HG03575 (cell line): ENCODE results near the gene SLC7A5.
"Not testable (repeated sequence)": the region's sequence is repeated elsewhere in the genome, so short reads cannot be mapped to it uniquely, and the experiment has no call there.

Experiments
- ATAC-seq: cut with Tn5 transposase; IDR thresholded peaks from one replicate; pipeline ENCODE4 v1.9.1; 2021; ENCODE audit not compliant: unreplicated experiment, insufficient number of reproducible peaks, low FRiP score; ENCODE audit errors: extremely low read depth

The SLC7A5 gene

DNA sequence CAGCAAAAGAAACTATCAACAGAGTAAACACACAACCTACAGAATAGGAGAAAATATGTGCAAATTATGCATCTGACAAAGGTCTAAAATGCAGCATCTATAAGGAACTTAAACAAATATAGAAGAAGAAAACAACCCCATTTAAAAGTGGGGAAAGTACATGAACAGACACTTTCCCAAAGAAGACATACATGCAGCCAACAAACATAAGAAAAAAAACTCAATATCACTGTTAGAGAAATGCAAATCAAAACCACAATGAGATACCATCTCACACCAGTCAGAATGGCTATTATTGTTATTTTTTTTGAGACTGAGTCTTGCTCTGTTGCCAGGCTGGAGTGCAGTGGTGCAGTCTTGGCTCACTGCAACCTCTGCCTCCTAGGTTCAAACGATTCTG lies 57.9 kb downstream of the SLC7A5 start:
- not testable (repeated sequence) for ATAC-seq

DNA sequence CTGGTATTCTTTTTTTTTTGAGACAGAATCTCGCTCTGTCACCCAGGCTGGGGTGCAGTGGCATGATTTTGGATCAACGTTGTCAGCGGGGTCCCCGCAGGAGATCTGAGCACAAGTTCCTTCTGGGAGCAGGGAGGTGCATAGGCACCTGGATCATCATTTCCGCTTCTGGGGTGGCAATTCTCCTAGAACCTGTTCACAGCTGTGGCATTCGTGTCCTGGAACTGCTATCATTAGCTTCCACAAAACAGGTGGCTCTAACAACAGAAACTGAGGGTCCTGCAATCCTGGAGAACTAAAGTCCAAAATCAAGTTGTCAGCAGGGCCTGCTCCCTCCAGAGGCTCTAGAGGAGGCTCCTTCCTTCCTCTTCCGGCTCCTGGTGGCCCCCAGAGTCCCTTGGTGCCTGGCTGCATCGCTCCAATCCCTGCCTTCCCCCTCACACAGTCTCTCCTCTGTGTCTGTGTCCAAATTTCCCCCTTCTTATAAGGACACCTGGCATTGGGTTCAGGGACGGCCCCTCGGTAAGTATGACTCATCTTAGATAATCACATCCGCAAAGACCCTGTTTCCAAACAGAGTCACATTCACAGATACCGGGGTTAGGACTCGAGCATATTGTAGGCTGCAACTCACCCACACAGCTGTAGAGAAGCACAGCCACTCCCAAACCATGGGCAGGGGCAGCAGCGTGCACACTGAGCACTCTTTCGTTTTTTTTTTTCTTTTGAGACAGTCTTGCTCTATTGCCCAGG lies 60.0 kb downstream of the SLC7A5 start:
- no peak for ATAC-seq

DNA sequence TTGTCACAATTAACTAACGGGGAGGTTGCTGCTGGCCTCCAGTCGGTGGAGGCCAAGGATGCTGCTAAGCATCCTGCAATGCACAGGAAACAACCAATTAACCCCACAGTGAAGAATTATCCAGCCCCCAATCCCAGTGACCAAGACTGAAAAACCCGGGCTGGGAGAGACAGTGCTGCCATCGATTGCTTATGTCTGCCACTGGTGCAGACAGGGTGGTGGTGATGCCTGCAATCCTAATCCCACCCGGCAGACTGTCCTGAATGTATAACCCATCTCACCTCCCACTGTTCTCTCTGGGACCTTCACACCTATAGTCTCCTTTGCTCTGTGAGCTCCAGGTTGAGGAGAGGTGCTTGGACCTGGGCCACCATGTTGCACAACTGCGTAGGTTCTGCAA lies 61.2 kb downstream of the SLC7A5 start:
- ATAC-seq: no peak

DNA sequence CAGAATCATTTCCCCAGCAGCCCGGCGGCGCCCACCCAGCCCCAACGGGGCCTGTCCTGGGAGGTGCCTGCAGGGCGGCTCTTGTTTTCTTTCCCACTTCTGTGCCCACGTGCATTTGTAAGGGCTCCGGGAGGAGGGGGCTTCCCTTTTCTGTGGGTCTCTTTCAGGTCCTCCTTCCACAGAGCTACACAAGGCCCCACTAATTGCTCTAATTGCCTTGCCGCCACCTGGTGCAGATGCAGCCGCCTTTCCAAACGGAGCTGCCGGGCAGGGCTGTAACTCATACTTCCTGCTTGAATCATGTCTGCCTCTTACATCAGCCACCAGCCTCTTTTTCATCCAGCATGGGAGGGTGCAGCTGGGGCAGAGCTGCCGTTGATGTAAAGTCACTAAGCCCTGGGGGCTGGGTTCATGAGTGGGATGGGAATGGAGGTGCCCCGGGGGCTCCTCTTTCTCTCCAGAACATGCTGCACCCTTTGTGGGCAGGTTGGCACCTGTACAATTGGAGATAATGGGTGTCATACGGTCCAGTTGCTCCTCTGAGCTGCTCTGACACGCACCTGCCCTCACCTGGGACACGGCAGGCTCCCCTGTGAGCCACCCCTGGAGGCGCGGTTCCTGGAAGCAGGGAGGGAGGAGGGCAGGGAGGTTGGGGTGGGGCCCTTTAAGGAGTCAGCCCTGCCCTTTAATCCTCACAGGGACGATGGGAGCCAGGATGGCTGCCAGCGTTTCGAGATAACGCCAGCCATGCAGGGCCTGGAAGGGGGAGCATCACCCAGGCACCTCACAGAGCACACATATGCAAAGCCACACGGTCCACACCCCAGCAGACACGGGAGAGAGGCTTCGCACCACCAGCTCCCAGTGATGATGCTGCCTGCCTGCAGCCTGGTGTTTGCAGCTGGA lies 62.4 kb downstream of the SLC7A5 start:
- no peak for ATAC-seq

DNA sequence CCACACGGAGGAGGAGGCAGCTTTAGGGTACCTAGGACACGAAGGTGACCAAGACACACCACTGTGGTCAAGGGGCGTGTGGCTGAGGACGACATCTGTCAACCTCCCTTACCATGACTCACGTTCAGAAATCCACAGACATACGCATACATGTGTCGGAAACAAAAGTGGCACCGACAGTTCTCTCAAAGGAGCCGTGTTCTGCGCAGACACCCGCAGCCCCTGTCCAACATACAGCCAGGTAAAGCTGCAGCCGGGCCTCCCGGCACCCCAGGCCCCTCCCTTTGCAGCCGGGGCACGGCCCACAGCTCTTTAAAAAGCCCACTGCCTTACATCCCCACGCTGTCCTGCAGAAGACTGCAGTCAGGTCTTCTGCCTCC lies 63.1 kb downstream of the SLC7A5 start:
- ATAC-seq: no peak

DNA sequence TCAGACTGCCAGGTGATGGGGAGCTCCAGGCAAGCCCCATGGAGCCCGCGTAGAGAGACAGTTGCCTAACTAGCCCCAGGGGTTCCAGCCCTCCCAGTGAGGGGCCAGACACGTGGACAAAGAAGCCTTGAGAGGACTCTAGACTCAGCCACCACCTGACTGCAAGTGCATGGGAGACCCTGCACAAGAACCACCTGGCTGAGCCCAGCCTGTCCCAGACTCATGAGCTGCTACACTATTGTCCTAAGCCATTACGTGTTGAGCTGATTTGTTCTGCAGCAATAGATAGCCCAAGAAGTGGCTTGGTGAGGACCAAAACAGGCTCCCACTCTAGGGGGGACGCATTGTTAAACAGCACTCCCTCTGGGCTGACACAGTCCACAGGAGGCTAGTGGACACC lies 65.9 kb downstream of the SLC7A5 start:
- no peak for ATAC-seq

DNA sequence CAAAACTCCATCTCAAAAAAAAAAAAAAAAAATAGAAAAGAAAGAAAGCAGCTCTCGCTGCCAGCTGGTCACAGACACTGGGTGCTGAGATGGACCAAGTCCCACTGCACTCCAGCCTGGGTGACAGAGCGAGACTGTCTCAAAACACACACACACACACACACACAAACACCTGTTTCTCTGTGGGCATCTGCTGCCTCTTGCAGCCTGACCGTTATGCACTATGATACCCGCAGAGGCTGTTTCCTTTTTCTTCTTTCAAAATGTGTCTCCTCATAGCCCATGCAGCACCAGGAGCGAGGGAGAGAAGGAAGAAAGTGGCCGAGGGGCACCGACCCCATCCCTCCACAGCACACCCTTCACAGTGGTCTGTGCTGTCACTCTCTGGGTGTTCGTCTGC lies 66.6 kb downstream of the SLC7A5 start:
- no peak for ATAC-seq

DNA sequence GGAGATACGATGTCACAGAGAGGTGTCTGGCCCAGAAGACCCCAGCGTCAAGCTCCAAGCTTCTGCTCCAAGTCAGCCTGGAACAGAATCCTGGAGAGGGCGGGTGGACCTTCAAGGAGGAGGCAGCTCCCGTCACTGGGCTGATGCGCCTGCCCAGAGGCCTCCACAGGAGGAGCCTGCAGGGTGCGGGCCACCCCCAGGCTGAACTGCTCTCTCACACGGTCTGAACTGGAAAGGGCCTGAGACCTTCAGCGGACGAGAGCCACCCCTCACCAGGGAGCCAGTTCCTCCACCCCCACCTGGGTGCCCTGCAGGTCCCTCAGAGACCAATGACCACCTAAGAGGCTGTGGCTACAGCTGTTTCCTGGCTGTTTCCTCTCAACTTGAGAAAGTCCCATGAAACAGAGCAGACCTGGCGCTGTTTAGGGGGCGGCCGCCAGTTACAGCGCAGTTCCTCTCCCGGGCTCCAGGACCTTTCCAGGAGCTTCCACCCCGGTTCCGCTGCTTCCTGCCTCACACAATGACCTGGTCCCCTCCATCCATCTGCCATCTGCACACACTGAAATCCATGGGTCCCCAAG lies 67.5 kb downstream of the SLC7A5 start:
- ATAC-seq: no peak

DNA sequence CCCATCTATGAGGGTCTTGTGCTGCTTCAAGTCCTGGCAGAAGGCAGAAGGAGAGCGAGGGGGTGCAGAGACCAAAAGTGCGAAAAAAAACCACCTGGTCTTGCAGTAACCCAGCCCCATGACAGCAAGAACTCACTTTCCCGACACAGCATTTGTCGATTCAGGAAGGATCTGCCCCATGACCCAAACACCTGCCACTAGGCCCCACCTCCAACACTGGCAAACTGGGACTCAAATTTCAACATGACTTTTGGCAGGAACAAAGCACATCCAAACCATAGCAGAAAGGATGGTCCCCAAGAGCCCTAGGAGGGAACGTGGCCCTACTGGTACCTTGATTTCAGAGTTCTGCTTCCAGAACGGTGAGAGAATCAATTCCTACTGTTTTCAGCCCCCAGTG lies 68.8 kb downstream of the SLC7A5 start:
- ATAC-seq: no peak

DNA sequence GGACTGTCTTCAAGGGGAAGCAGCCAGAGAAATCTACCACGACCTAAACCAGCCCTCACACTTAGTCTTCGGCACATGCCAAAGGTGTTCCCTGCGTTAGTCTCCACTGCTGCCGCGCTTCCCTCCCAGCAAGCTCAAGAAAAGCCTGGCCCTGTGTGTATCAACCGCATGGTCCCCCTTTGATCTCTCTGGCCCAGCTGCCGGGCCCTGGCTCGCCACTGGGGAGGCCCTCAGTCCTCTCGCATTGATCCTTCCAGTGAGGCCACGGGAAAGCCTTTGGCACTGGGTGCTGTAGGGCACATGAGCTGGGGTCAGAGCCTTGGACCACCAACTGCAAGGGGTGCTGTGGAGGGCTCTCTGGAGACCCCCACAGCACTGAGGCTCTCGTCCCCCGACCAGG lies 74.0 kb downstream of the SLC7A5 start:
- no peak for ATAC-seq

DNA sequence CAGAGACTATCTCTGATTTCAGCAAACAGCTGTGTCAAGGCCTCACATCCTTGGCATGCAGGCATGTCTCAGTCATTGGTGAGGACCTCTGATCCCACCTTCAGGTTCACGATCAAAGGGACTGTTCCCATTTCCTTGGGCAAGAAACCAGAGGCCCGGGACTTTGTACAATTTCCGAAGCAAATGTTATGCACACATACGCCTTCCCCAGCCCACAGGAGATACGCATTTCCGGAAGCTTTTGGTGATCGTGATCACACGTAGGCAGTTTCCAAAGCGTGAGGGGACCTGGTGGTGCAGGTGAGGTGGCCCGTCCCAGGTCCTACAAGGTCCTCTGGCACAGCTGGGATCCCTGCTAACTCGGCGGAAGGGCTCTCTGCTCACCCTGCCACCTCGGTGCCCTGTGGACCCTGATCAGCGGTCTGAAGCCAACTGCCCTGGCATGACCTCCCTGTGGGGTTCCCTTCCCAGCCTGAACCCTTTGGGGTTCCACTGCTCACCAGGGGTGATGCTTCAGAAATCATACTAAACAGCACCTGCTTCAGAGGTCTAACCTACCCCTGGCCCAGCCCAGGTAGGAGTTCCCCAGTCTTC lies 74.7 kb downstream of the SLC7A5 start:
- no peak for ATAC-seq

DNA sequence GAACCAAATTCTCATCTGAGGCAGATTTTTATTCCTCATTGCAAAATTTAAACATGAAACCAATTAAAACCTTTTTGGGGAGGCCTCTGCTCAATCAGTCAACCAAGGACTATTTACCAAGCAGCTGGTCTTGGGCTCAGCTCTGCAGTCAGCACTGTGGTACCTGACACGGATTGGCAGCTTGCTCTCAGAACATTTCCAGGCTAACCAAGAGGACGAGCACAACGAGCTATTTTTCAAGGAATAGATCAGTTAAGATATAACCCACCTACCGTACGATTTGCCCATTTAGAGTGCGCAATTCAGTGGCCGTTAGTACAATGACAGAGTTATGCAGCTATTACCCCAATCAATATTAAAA lies 77.1 kb downstream of the SLC7A5 start:
- ATAC-seq: no peak

DNA sequence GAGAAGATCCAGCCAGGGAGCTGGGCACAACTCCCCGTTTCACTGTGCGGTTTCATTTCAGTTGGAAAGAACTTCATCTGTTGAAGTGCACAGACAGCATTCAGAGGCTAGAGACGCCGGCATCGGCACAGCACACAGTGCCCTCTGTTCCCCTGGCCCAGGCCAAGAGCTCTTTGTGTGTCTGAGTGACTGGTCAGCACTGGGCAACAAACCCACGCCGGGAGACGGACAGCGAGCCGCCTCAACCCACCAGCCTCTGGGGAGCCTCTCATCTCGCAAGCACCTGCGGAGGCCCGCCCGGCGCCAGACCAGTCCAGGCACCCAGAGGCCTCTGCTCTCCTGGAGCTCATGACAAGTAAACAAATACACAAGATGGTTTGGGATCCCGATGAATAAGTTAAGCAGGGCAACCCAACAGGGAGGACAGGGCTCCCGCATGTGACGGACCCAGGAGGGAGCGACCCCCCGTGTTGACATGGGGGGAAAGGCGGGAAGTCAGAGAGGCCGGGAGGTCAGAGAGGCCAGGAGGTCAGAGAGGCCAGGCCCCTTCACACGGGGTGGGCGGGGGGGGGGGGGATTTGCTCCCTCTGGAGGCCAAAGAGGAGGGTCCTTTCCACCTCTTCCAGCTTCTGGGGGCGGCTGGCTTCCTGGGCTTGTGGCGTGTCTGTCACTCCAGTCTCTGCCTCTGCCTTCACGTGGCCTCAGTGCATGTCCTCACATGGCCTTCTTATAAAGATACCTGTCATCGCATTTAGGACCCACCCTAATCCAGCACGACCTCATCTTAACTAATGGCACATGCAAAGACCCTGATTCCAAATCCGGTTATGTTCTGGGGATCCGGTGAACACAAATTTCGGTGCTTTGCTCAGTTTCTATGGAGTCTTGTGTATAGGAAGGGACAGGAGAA lies 77.8 kb downstream of the SLC7A5 start:
- no peak for ATAC-seq

DNA sequence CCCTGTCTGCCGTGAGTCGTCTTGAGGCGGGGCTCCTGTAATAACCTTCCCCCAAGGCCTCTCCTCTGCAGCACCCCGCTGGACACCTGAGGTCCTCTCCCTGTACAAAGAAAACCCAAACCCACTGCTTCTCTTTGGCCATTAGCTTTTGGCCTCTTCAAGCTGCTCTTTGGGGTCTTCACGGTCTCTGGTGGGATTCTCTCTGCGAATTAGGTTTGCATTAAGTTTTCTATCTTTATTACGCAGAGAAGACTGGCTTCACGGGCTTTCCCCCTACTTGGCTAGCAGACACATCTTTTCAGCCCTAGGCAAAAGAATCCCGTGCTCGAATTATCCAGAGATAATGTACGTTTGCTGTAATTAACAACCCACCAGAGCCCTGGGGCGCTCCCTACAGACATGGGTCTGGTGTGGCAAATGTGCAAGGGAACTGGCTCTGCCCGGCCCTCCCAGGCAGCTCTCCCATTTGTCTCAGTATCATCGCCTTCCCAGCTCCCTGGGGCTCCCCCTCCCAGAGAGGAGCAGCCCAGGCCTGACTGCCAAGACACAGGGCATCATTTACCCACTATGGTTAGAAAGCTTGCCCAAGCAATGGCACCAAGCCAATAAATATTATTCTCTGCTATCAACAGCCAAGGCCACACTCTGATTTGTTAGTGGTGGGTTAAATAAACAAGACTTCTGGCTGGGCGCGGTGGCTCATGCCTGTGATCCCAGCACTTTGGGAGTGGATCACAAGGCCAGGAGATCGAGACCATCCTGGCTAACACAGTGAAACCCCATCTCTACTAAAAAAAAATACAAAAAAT lies 78.8 kb downstream of the SLC7A5 start:
- no peak for ATAC-seq

DNA sequence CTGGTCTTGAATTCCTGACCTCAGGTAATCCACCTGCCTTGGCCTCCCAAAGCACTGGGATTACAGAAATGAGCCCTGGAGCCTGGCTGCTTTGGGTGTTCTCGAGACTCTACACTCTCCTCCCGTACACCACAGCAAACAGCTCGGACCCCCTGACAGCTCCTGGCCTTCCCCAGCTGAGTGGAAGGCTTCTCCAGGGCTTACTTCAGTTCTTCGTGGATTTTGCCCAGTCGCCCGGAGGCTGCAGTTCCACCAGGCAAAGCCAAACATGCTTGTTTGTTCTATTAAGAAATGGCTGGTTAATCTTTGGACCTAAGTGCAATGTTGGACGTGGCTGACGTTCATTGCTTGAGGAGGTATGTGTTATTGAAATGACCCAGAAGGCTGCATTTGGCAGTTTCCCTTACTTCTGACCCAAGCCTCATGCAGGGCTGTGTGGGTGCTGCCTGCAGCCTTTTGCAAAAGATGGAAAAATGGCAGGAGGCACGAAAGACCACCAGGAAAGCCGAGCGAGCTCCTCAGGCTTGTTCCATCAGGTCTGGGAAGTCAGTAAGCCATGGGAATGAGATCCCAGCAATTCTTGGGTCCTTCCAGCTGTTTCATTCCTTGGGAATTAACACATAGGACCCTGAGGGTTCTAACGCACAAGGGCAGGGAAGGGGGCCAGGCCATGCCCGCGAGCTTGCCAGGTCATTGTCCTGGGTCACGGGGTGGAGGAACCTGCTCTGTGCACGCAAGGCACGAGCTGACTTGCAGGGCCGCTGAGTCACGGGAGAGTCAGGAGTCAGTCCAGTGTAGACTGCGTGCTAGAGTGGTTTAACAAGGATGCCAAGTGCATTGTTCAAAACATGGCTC lies 79.6 kb downstream of the SLC7A5 start:
- no peak for ATAC-seq

DNA sequence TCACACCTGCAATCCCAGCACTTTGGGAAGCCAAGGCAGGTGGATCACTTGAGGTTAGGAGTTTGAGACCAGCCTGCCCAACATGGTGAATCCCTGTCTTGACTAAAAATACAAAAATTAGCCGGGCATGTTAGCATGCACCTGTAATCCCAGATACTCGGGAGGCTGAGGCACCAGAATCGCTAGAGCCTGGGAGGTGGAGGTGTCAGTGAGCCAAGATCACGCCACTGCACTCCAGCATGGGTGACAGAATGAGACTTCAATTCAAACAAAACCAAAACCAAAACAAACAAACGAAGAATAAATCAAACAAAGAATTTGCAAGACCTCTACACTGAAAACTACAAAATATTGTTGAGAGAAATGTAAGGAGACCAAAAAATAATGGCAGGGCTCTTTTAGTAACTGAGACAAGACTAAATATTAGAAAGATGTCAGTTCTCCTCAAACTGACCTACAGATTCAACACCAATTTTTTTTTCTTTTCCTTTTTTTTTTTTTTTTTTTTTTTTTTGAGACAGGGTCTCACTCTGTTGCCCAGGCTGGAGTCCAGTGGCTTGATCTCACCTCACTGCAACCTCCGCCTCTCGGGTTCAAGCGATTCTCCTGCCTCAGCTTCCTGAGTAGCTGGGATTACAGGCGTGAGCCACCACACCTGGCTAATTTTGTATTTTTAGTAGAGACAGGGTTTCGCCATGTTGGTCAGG lies 80.4 kb downstream of the SLC7A5 start:
- not testable (repeated sequence) for ATAC-seq
